GM19099 (cell line): Measurements from ENCODE around the gene MS4A6A.

Experiments used
- POLR2A ChIP-seq: IDR thresholded peaks from 3 replicates; pipeline ENCODE4 v1.6.1; 2011; ENCODE audit warnings: low read depth; ENCODE audit not compliant: insufficient read length; ENCODE audit errors: extremely low read depth

The MS4A6A gene

GRCh38 chr11:60131912-60132311 lies 51.0 kb downstream of the MS4A6A start:
- no peak for TF ChIP-seq POLR2A

GRCh38 chr11:60130496-60130895 lies 52.4 kb downstream of the MS4A6A start:
- no peak for TF ChIP-seq POLR2A

GRCh38 chr11:60129853-60130252 lies 53.0 kb downstream of the MS4A6A start:
- TF ChIP-seq POLR2A, result no peak

- no peak for TF ChIP-seq POLR2A
Observed at GRCh38 chr11:60128376-60128775, 54.5 kb downstream of the MS4A6A start.

GRCh38 chr11:60127311-60127811 lies 55.5 kb downstream of the MS4A6A start:
- no peak for TF ChIP-seq POLR2A

- no peak for TF ChIP-seq POLR2A
Observed at GRCh38 chr11:60125956-60126585, 56.8 kb downstream of the MS4A6A start.

GRCh38 chr11:60124802-60125432 lies 58.0 kb downstream of the MS4A6A start:
- TF ChIP-seq POLR2A, result no peak
